HG03175 (cell line): ENCODE data around the gene JADE3.

ENCODE experiments used
- ATAC-seq: cut with Tn5 transposase; IDR thresholded peaks from one replicate; pipeline ENCODE4 v1.9.1; 2021; ENCODE audit warnings: mild to moderate bottlenecking, moderate library complexity; ENCODE audit not compliant: unreplicated experiment

The JADE3 gene

GRCh38 chrX:47101206-47101605 is 189.0 kb downstream of the JADE3 start:
- ATAC-seq: no peak
